DMS79 (cell line): ENCODE results near the gene MARK1.

Source experiments
- DNase-seq: peaks from one replicate; lab custom pipeline; 2025; lab: John Stamatoyannopoulos, UW

MARK1 gene

DNA sequence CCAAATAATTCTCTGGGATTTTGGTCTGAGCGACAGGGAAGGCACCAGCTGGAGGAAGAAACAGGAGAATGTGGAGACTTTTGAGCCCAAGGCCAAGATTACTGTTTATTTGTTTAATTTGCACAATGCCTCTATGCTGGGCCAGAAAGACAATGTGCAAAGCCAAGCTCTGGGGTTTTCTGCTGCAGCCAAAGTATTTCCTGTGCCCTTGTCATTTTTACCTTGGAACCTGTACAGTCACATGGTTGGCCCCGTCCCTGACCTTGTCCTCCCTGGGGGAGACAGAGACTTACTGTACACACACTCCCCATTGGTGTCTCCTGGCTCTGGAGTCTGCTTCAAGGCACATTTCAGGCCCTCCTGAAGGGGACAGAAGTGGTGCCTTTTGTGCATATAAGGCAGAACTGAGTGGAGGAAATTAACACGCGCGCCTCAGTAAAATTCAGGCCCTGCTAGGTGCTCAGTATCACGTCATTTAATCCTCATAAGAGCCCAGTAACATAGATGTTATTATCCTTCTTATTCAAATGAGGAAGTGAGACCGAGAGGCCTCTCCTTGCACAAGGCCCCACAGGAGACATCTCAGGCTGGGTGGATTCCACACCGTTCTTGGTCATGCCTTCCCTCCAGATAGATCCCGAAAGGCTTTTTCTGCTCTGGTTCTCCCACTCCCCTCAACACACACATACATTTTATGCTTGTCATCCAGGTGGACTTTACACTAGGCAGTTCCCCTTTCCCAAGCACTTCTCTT, 183.3 kb downstream of the MARK1 start:
- no peak for DNase-seq
